ENCODE data around the gene LCTL.

The LCTL gene

GRCh38 chr15:66563566-66564110, 2.2 kb downstream of the LCTL start:
- no peak for TF ChIP-seq CTCF (IDR thresholded peaks at IDR 0.05)
- peaks cover 0 to 5% of the 10 kb centered on the region in 2 experiments for H3K4me1 ChIP-seq (ENCODE audit: control insufficient read depth in 1 of 2, insufficient read depth in 1 of 2, low read depth in 1 of 2, low read length in 1 of 2)

GRCh38 chr15:66563126-66563525, 2.7 kb downstream of the LCTL start:
- no peak for TF ChIP-seq CTCF (IDR thresholded peaks at IDR 0.05)
- H3K4me1 ChIP-seq (ENCODE audit: control insufficient read depth in 1 of 2, insufficient read depth in 1 of 2, low read depth in 1 of 2, low read length in 1 of 2): peaks cover 0 to 5% of the 10 kb centered on the region in 2 experiments
- no peak overlapping the region for H3K4me3 ChIP-seq (ENCODE audit: low read depth in 1 of 2, low read length in 1 of 2)
- H3K27me3 ChIP-seq: no peaks in the 10 kb centered on the region
- no peak overlapping the region for H3K27ac ChIP-seq
- no peaks in the 10 kb centered on the region for H3K9me3 ChIP-seq
- no peaks in the 10 kb centered on the region for H3K36me3 ChIP-seq

More at GRCh38 chr15:66563566-66564110, 2.2 kb downstream of the LCTL start:
- Histone ChIP-seq H3K4me3 (ENCODE audit: low read depth in 1 of 2, low read length in 1 of 2) (no peak overlapping the region), H3K27ac (no peak overlapping the region), H3K9me3 (no peaks in the 10 kb centered on the region), H3K27me3 (no peaks in the 10 kb centered on the region), H3K36me3 (no peaks in the 10 kb centered on the region)

GRCh38 chr15:66560856-66561525, 4.8 kb downstream of the LCTL start:
- TF ChIP-seq CTCF (IDR thresholded peaks at IDR 0.05): no peak
- Histone ChIP-seq H3K27me3 (no peaks in the 10 kb centered on the region), H3K27ac (no peak overlapping the region), H3K4me1 (ENCODE audit: control insufficient read depth in 1 of 2, insufficient read depth in 1 of 2, low read depth in 1 of 2, low read length in 1 of 2) (no peaks in the 10 kb centered on the region), H3K4me3 (ENCODE audit: low read depth in 1 of 2, low read length in 1 of 2) (no peak overlapping the region), H3K36me3 (no peaks in the 10 kb centered on the region), H3K9me3 (no peaks in the 10 kb centered on the region)

GRCh38 chr15:66558271-66558670, 7.5 kb downstream of the LCTL start:
- Histone ChIP-seq H3K36me3 (no peaks in the 10 kb centered on the region), H3K27ac (no peak overlapping the region), H3K4me3 (ENCODE audit: low read depth in 1 of 2, low read length in 1 of 2) (no peak overlapping the region), H3K27me3 (no peaks in the 10 kb centered on the region), H3K9me3 (no peaks in the 10 kb centered on the region), H3K4me1 (ENCODE audit: control insufficient read depth in 1 of 2, insufficient read depth in 1 of 2, low read depth in 1 of 2, low read length in 1 of 2) (no peaks in the 10 kb centered on the region)
- TF ChIP-seq CTCF (IDR thresholded peaks at IDR 0.05): no peak

- TF ChIP-seq CTCF (IDR thresholded peaks at IDR 0.05): no peak
- H3K27me3 ChIP-seq: no peaks in the 10 kb centered on the region
- no peak overlapping the region for H3K4me3 ChIP-seq (ENCODE audit: low read depth in 1 of 2, low read length in 1 of 2)
- H3K4me1 ChIP-seq (ENCODE audit: control insufficient read depth in 1 of 2, insufficient read depth in 1 of 2, low read depth in 1 of 2, low read length in 1 of 2): no peaks in the 10 kb centered on the region
- H3K9me3 ChIP-seq: no peaks in the 10 kb centered on the region
- no peaks in the 10 kb centered on the region for H3K36me3 ChIP-seq
- no peak overlapping the region for H3K27ac ChIP-seq
Measured at GRCh38 chr15:66555685-66556084, 10.1 kb downstream of the LCTL start.

Measured in neutrophil (primary cell).